Peyer's patch (tissue), 4 donors: ENCODE results near the gene ATP2B2. TPM values are rescaled to one million over a fixed set of nuclear protein-coding genes. Genes with fewer than 3 reads are reported as not detected.

Experiments
- DNase-seq, 3 donors: peaks; one replicate each; pipeline ENCODE4 v3.0.0-alpha.2; 2017 to 2019
- H3K27ac ChIP-seq, 4 donors: fragments of 200-600 bp; sonication (generic); one replicate each; pipeline ENCODE4 v1.5.1; 2016 to 2019
- H3K27me3 ChIP-seq, 2 donors: fragments of 200-600 bp; sonication (generic); one replicate each; pipeline ENCODE4 v1.5.1; 2019
- H3K36me3 ChIP-seq, 3 donors: fragments of 200-600 bp; sonication (generic); one replicate each; pipeline ENCODE4 v1.5.1; 2016 to 2019
- H3K4me1 ChIP-seq, 4 donors: fragments of 200-600 bp; sonication (generic); one replicate each; pipeline ENCODE4 v1.5.1; 2016 to 2019
- H3K4me3 ChIP-seq, 4 donors: fragments of 200-600 bp; sonication (generic); 1 replicate in 3 of 4; 2 replicates in 1 of 4; pipeline ENCODE4 v1.5.1; 2016 to 2019; ENCODE audit warnings: mild to moderate bottlenecking in 1 of 4
- H3K9me3 ChIP-seq, 4 donors: fragments of 200-600 bp; sonication (generic); one replicate each; pipeline ENCODE4 v1.5.1; 2016 to 2019; ENCODE audit warnings: mild to moderate bottlenecking in 1 of 4
- CTCF ChIP-seq, 6 experiments: fragments of 450-650 bp in 4 of 6; fragments of 200-600 bp in 2 of 6; sonication (generic) in 1 of 6; IDR thresholded peaks; one replicate each; pipeline ENCODE4 v1.5.1; 2017 to 2019; ENCODE audit warnings: antibody characterized with exemption in 6 of 6, mild to moderate bottlenecking in 3 of 6, moderate library complexity in 1 of 6
- POLR2A ChIP-seq, 2 donors: fragments of 450-650 bp; IDR thresholded peaks; one replicate each; pipeline ENCODE4 v1.5.1; 2017; ENCODE audit warnings: antibody characterized with exemption in 2 of 2, mild to moderate bottlenecking in 2 of 2, moderate library complexity in 2 of 2
- total RNA-seq, 4 donors: library from RNA; depleted of rRNA; stranded (reverse); fragments of >200 nt; gene quantifications; one replicate each; pipeline ENCODE4 v1.1.0, GENCODE V29; 2016

The ATP2B2 gene
- total RNA-seq, 4 donors from 2014 or later: not detected

- H3K36me3 ChIP-seq: no peaks in the 10 kb centered on the region
- H3K27ac ChIP-seq: no peak overlapping the region
- H3K4me3 ChIP-seq: no peak overlapping the region
- TF ChIP-seq CTCF (IDR thresholded peaks at IDR 0.05) (no peak), POLR2A (IDR thresholded peaks at IDR 0.05) (no peak)
- no peaks in the 10 kb centered on the region for H3K9me3 ChIP-seq
- H3K27me3 ChIP-seq: no peaks in the 10 kb centered on the region
- no peaks in the 10 kb centered on the region for H3K4me1 ChIP-seq
- peak in 1 of 3 donors; percentile 13 for DNase-seq
These were observed 28.7 kb upstream of the ATP2B2 start for GRCh38 chr3:10534066-10534465.

- no peaks in the 10 kb centered on the region for H3K36me3 ChIP-seq
- peak in 1 of 3 donors; percentile 5 for DNase-seq
- no peak overlapping the region for H3K4me3 ChIP-seq
- H3K27me3 ChIP-seq: no peaks in the 10 kb centered on the region
- H3K4me1 ChIP-seq: no peaks in the 10 kb centered on the region
- no peak for TF ChIP-seq CTCF (IDR thresholded peaks at IDR 0.05)
- no peak for TF ChIP-seq POLR2A (IDR thresholded peaks at IDR 0.05)
- no peaks in the 10 kb centered on the region for H3K9me3 ChIP-seq
- no peak overlapping the region for H3K27ac ChIP-seq
These were observed 28.3 kb upstream of the ATP2B2 start for GRCh38 chr3:10533737-10534023.

- Histone ChIP-seq H3K27ac (no peak overlapping the region), H3K36me3 (no peaks in the 10 kb centered on the region), H3K27me3 (no peaks in the 10 kb centered on the region), H3K9me3 (no peaks in the 10 kb centered on the region), H3K4me3 (no peak overlapping the region), H3K4me1 (no peaks in the 10 kb centered on the region)
- DNase-seq: peak in 1 of 3 donors; percentile 37
- TF ChIP-seq POLR2A (IDR thresholded peaks at IDR 0.05) (no peak), CTCF (IDR thresholded peaks at IDR 0.05) (no peak)
These were observed 27.8 kb upstream of the ATP2B2 start for GRCh38 chr3:10532939-10533736.

- Histone ChIP-seq H3K4me3 (no peak overlapping the region), H3K4me1 (no peaks in the 10 kb centered on the region), H3K27me3 (no peaks in the 10 kb centered on the region), H3K36me3 (no peaks in the 10 kb centered on the region), H3K9me3 (no peaks in the 10 kb centered on the region), H3K27ac (no peak overlapping the region)
- DNase-seq: peak in 1 of 3 donors; percentile 9
- TF ChIP-seq POLR2A (IDR thresholded peaks at IDR 0.05): no peak
- TF ChIP-seq CTCF (IDR thresholded peaks at IDR 0.05): no peak
These were observed 25.6 kb upstream of the ATP2B2 start for GRCh38 chr3:10531031-10531430.

GRCh38 chr3:10530241-10530640 is 24.9 kb upstream of the ATP2B2 start:
- H3K4me1 ChIP-seq: no peaks in the 10 kb centered on the region
- H3K27ac ChIP-seq: no peak overlapping the region
- DNase-seq: peak in 1 of 3 donors; percentile 33
- no peak for TF ChIP-seq POLR2A (IDR thresholded peaks at IDR 0.05)
- no peaks in the 10 kb centered on the region for H3K27me3 ChIP-seq
- no peaks in the 10 kb centered on the region for H3K9me3 ChIP-seq
- H3K4me3 ChIP-seq: no peak overlapping the region
- no peaks in the 10 kb centered on the region for H3K36me3 ChIP-seq

- no peaks in the 10 kb centered on the region for H3K9me3 ChIP-seq
These were observed 24.4 kb upstream of the ATP2B2 start for GRCh38 chr3:10529809-10530208.

More at GRCh38 chr3:10529809-10530208, 24.4 kb upstream of the ATP2B2 start:
- no peak overlapping the region for H3K27ac ChIP-seq
- H3K36me3 ChIP-seq: no peaks in the 10 kb centered on the region
- H3K4me1 ChIP-seq: no peaks in the 10 kb centered on the region
- peak in 2 of 3 donors; percentile 1 to 11 for DNase-seq
- H3K4me3 ChIP-seq: no peak overlapping the region
- TF ChIP-seq CTCF (IDR thresholded peaks at IDR 0.05): no peak
- TF ChIP-seq POLR2A (IDR thresholded peaks at IDR 0.05): no peak
- H3K27me3 ChIP-seq: no peaks in the 10 kb centered on the region
